HL-60 (cell line): ENCODE measurements around the gene PRRG3.

Experiments
- DNase-seq, 2 experiments: peaks; one replicate each; pipeline ENCODE4 v3.0.0-alpha.2; 2010 to 2020; ENCODE audit warnings: low read depth in 1 of 2, low spot score in 1 of 2
- H3K27ac ChIP-seq: fragments of 250-450 bp; sonication (Bioruptor Pico); replicated peaks from 2 replicates; pipeline ENCODE4 v1.5.1; 2020; ENCODE audit warnings: mild to moderate bottlenecking, moderate library complexity
- H3K27me3 ChIP-seq: fragments of 250-450 bp; sonication (Bioruptor Pico); 2 replicates; pipeline ENCODE4 v1.5.1; 2021; ENCODE audit warnings: mild to moderate bottlenecking, moderate library complexity; ENCODE audit not compliant: insufficient read depth, poor library complexity, severe bottlenecking
- H3K4me3 ChIP-seq: replicated peaks from 2 replicates; pipeline ENCODE4 v1.5.1; 2011; ENCODE audit warnings: mild to moderate bottlenecking, control low read depth, low read length; ENCODE audit not compliant: insufficient read depth
- CTCF ChIP-seq: IDR thresholded peaks from one replicate; pipeline ENCODE4 v1.5.1; 2011; ENCODE audit warnings: low read length, control low read depth, inconsistent platforms; ENCODE audit not compliant: insufficient read depth
- POLR2AphosphoS5 ChIP-seq: IDR thresholded peaks from 2 replicates; pipeline ENCODE4 v1.6.1; 2012; ENCODE audit warnings: low read depth
- REST ChIP-seq: IDR thresholded peaks from 2 replicates; pipeline ENCODE4 v1.6.1; 2012; ENCODE audit warnings: low read depth; ENCODE audit not compliant: insufficient replicate concordance
- SPI1 ChIP-seq: IDR thresholded peaks from 2 replicates; pipeline ENCODE4 v1.6.1; 2012; ENCODE audit warnings: low read depth, mild to moderate bottlenecking, borderline replicate concordance

Gene PRRG3

DNA sequence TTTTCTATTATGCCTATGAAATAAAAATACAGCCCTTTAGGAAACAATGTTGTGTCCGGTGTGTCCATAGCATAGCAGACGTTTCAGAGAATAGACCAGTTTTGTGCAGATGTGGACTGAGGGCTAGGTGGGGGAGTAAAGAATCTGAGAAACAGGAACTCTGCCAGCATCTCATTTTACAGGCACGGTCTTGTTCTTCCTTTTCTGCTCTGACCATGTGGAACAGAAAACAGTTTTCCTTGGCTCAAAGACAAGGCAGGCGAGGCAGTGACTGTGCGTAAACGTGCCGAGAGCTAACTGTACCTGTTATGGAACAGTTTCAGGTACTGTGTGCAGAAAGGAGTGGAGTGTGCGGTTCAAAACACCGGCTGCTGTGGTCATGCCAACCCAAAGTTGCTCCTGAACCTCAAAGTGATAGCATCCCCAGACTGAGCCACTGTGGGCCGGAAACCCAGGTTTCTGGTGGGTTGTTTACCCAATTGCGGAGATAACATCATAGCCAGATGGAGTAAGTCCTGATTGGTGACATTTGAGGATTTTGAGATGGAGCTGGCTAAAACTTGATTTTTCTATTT is 59.5 kb downstream of the PRRG3 start:
- Histone ChIP-seq H3K27ac (no peak overlapping the region), H3K4me3 (no peak overlapping the region), H3K27me3 (no peaks in the 10 kb centered on the region)
- TF ChIP-seq REST (no peak), CTCF (no peak), POLR2AphosphoS5 (no peak), SPI1 (no peak)
- DNase-seq = no peak
